IPS DF 4.7 (cell line): ENCODE measurements around the gene TMEM178B.
"Not testable (repeated sequence)": the region's sequence is repeated elsewhere in the genome, so short reads cannot be mapped to it uniquely, and the experiment has no call there.

Experiments
- DNase-seq: peaks from one replicate; pipeline ENCODE4 v3.0.0-alpha.2; 2013; ENCODE audit warnings: low spot score; ENCODE audit errors: extremely low read depth

Gene TMEM178B

DNA sequence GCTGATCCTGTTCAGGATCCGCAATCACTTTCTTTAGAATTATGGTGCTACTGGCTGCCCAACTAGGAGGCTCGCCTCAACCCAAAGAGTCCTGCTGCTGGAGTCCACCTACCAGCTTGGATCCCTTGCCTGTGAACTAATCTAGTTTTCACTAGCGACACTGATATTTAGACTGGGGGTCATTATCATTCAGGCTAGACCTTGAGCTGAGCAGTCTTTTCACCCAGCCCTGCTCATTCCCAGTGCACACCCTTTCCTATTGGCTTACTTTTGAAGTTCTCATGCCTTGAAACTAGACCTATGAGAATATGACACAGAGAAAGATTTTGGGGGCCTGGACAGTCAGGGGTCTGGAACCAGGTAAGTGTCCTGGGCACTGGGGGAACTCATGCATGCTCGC, 107.9 kb downstream of the TMEM178B start:
- no peak for DNase-seq

DNA sequence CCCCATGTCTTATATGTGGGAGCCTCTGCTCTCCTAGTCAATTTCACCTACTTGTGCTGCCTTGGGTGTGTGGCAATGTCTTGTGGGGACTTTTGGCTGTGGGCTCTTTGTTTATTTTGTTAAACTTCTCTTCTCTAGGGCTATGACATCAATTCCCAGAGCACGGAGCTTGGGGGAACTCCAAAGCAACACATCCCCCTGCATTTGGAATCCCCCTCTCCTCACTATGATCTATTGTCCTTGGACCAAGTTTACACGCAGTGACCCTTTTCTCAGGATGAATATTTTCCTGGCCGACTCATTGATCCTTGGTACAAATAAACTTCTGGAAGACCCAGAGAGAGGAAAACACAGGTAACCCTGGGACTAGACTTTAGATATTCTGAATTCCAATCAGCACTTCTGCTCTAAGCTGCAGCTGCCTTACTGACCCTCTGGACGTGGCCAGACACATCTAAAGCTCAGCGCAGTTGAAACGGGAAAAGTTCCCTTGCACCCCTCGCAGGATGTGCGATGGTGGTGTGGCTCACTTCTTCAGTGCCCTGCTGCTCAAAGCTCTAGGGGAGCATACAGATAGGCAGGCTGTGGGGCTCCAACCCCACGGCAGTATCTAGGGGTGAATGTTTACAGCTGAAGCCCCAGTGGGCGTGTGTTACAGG, 110.8 kb downstream of the TMEM178B start:
- no peak for DNase-seq

GRCh38 chr7:141185369-141185967, 111.6 kb downstream of the TMEM178B start:
- no peak for DNase-seq

GRCh38 chr7:141189231-141189630, 115.4 kb downstream of the TMEM178B start:
- DNase-seq = no peak

DNA sequence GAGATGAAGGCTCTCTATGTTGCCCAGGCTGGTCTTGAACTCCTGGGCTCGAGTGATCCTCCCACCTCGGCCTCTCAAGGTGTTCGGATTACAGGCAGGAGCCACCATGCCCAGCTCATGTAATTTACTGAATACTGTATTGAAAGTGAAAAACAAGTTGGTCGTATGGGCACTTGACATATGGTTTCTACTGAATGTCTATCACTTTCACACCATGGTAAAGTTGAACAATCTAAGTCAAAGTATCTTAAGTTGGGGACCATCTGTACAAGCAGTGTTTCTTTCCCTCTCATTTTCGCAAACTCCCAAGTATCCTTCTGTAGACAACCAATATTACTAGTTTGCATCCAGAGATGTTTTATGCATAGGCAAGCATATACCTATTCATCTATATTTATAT, 116.6 kb downstream of the TMEM178B start:
- DNase-seq = no peak

DNA sequence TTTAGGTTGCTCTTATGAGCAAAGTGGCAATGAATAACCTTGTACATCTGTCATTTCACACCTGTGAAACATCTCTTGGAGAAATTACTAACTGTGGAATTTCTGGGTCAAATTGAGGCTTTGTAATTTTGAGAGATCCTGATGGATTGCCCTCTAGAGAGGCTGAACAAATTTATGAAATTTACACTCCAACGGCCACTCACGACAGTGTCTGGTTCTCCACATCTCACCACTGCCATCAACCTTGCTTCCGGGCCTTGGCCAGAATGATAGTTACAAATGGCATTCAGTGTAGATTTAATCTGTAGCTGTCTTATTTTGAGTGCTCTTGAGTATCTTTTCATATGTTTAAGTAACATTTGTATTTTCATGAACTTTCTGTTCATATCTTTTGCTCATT, 117.4 kb downstream of the TMEM178B start:
- DNase-seq = no peak

DNA sequence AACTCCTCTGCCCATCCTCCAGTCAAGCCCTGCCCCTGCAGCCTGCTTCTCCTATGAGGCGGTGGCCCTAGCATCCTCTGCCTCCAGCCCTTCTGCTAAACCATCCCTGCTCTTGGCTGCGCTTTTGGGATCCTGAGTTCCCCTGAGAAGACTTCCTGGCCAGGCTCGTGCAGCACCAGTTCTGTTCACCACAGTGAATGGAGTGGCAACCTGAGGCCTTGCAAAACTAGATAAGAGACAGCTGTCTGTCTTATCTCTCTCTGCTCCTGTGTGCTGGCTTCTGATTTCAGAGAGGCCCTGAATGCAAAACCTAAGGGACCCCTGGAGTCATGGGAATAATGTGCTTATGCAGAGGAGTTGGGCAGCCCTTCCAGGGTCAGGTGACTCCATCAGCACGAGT, 119.2 kb downstream of the TMEM178B start:
- DNase-seq = no peak

- not testable (repeated sequence) for DNase-seq
Observed at GRCh38 chr7:141195722-141196121, 121.9 kb downstream of the TMEM178B start.

DNA sequence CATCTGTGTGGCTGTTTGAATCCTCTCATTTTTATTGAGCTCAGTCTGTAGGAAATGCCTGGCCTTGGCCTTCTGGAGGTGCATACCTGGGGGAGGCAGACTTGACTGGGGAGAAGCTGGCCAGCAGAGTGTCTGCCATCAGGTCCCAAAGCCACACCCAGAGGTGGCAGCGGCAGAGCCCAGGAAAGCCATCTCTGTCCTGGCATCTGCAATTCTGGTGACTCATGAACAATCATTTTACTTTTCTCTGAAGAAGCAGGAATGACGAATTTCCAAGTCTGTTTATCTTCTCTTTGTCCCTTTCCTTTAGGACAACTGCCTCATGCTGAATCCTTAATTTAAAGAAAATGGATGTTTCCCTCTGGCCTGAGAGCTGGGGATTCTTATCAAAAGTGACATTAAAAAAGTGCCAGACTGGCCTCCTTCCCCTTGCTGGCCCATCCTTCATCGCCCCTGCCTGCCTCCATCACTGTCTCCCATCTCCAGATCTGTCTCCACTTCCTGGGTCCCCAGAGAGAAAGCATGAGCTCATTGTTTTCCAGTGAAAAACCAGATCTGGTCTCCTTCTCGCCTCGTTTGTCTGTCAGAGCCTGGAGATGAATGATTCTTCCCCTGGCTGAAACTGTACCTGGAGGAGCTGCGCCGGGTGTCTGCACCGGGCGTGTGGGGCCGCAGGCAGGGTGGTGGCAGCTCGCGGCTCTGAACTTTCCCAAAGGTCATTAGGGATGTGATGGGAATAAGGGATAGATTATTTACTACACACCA, 124.5 kb downstream of the TMEM178B start:
- DNase-seq = no peak

DNA sequence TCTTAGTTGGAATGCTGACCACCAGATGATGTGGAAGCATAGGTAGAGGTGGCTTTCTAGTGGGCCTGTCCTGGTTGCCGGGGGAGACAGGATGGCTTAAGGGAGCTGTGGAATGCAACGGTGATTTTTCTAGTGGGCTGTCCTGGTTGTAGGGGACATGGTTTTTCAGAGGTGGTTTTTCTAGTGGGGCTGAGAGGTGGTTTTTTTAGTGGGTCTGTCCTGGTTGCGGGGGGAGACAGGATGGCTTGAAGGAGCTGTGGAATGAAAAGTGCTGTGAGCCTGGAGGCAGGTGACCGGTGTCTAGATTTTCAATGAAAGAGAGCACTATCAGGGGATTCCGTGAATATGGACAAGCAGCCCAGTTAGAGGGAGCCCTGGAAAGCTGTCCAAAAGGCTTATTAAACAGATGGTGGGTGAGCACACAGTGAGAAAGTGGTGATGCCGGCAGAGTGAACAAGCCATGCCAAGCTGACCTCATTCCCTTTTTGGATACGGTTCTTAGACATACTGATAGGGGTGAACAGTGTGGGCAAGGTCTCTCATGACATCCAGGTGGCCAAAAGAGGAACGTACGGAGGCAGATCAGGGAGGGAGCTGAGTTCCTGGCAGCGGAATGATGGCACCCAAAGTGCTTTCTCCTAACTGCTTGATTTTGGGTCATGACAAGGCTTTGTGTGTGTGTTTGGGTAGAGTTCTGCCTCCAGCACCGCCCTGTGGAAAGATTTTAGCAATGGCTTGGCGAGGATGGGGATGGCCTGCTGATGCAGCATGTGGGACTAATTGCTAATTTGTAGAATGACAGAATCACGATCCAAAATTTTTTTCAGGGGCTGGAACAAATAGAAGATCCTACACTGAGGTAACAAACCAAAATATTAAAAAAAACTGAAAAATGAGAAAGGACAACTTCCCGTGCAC, 126.6 kb downstream of the TMEM178B start:
- DNase-seq = no peak

DNA sequence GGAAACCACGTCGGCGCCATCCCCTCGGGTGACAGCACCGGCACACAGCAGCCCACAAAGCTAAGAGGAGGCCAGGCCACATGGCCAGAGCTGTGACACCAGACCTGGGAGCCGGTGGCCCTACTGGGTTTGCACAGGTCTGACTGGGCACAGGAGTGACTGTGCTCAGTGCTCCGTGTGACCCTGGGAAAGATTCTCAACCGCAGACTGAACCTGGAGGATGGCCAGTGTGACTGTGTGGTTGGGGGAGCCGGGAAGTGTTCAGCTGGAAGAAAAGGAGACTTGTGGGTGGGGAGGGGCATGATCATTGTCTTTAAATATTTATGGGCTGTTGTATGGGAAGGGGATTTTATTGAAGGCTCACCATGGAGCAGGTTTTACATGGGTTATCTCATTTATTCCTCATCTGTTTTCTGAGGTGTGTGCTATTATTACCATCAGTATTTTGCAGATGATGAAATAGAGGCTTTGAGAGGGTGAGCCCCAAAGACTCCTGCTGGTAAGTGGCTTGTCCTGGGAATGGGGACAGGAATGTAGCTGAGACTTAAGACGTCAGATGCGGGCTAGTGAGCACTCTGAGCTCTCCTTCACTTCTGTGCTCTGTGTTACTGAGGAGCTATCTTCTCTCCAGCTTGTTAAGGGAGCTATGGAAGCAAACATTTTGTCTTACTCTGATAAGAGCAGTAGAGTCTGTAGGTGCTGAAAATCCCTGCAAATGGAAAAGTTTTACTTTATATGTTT, 127.5 kb downstream of the TMEM178B start:
- no peak for DNase-seq

GRCh38 chr7:141202535-141202934, 128.7 kb downstream of the TMEM178B start:
- DNase-seq = no peak

GRCh38 chr7:141203177-141203576, 129.3 kb downstream of the TMEM178B start:
- no peak for DNase-seq

GRCh38 chr7:141203586-141203985, 129.7 kb downstream of the TMEM178B start:
- DNase-seq = no peak

DNA sequence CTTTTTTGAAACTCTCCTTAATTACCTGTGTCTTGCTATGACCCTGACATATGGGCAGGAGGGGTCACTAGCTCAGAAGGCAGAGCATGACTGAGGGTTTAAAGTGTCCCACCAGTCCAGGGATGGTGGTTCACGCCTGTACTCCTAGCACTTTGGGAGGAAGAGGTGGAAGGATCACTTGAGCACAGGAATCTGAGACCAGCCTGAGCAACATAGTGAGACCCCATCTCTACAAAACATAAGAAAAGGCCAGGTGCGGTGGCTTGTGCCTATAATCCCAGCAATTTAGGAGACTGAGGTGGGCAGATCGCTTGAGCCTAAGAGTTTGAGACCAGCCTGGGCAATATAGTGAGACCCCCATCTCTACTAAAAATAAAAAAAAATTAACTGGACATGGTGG, 133.8 kb downstream of the TMEM178B start:
- DNase-seq = no peak

DNA sequence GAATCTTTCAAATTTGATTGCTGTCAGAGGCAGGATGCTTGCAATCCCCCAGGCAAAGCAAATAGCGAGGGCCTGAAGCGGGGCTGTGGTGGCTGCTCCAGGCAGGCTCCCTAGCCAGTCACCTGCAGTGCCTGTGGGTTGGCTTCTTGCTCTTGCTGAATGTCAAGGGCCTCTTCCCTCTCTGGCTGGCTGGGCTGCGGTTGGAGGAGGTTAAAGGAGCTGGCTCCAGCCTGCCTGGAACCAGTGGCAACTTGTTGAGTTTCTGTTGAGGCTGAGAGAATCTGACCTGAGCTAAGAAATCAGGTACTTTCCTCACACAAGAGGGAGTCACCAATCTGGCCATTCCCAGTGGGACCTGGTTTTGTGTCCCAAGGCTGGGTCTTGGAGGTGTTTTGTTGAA, 134.7 kb downstream of the TMEM178B start:
- DNase-seq = no peak

GRCh38 chr7:141209454-141209853, 135.6 kb downstream of the TMEM178B start:
- DNase-seq = no peak

- DNase-seq = no peak
Observed at GRCh38 chr7:141210862-141211261, 137.0 kb downstream of the TMEM178B start.

DNA sequence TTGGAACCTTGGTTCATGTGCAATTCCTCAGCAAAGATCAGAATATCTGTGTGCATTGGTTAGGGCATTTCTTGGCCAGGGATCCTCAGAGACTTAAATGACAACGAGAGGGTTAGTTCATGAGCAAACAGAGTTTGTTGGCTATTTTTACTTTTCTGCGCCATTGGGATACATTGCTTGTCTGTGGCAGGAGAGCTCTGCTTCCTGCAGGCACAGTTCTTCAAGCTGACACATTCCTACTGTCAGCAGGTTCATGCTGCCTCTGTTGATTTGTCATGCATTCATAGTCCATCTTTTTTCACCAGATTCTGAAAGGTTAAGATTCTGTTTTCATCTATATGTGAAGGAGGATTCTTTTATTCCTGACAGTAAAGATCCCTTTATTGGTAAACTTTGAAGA, 139.4 kb downstream of the TMEM178B start:
- no peak for DNase-seq

DNA sequence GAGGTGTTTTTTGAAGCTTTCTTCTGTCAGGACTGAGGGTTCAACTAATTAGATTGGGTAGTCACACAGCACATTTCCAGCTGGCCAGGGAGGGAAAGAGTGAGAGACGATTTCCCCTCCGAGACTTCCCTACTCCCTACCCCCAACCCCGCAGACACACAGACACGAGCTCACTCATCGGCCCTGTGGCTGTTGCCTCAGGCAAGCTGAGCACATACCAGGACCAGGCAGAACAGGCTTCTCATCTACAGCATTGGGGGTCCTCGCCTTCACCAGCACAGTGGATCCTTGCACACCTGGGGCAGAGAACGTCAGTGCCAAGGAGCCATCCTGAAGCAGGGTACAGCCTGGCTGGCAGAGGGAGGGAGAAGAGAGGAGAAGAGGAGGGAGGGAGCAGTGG, 144.1 kb downstream of the TMEM178B start:
- no peak for DNase-seq

DNA sequence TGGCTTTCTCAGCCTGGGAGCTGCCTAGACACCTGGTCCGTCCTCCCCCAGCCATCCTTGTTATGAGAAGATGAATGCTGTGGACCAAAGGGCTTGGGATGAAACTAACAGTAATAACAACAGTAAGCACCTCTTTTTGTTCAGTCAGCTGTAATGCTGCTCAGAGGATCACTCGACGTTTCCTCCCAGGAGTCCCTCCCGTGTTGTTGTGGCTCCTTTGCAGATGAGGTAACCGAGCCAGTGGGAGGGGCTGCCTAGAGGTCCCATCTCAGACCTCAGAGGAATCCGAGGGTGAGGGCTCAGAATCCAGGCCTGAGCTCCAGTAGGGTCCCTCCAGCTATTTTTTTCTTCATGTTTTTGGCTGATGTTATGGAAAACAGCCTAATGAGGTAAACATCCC, 145.1 kb downstream of the TMEM178B start:
- no peak for DNase-seq
